Neuronal stem cell (in vitro differentiated cells): Measurements from ENCODE around the gene ARHGEF25.

Source experiments
- DNase-seq: peaks from one replicate; pipeline ENCODE4 v3.0.0-alpha.2; 2013; ENCODE audit warnings: low spot score
- H2AFZ ChIP-seq: one replicate; pipeline ENCODE4 v1.6.1; 2013; ENCODE audit warnings: mild to moderate bottlenecking, low read length, inconsistent platforms
- H2AK5ac ChIP-seq: 2 replicates; pipeline ENCODE4 v1.6.1; 2013; ENCODE audit warnings: low read depth, mild to moderate bottlenecking, inconsistent platforms, low read length, moderate library complexity, mixed read lengths
- H2BK120ac ChIP-seq: 2 replicates; pipeline ENCODE4 v1.6.1; 2013; ENCODE audit warnings: low read depth, mild to moderate bottlenecking, inconsistent platforms, low read length, moderate library complexity, mixed read lengths
- H2BK12ac ChIP-seq: one replicate; pipeline ENCODE4 v1.6.1; 2013; ENCODE audit warnings: low read length, inconsistent platforms
- H2BK15ac ChIP-seq: 2 replicates; pipeline ENCODE4 v1.6.1; 2013; ENCODE audit warnings: mild to moderate bottlenecking, low read length, inconsistent platforms, mixed read lengths
- H2BK5ac ChIP-seq: one replicate; pipeline ENCODE4 v1.6.1; 2013; ENCODE audit warnings: inconsistent platforms, mild to moderate bottlenecking, low read length, moderate library complexity
- H3K14ac ChIP-seq: one replicate; pipeline ENCODE4 v1.6.1; 2013; ENCODE audit warnings: low read length, inconsistent platforms
- H3K18ac ChIP-seq: 2 replicates; pipeline ENCODE4 v1.6.1; 2013; ENCODE audit warnings: low read length, inconsistent platforms
- H3K23ac ChIP-seq: 2 replicates; pipeline ENCODE4 v1.6.1; 2013; ENCODE audit warnings: low read depth, mild to moderate bottlenecking, mixed read lengths, low read length, inconsistent platforms; ENCODE audit not compliant: poor library complexity
- H3K27ac ChIP-seq: replicated peaks from 3 replicates; pipeline ENCODE4 v1.5.1; 2013; ENCODE audit warnings: low read length, inconsistent platforms
- H3K27me3 ChIP-seq, 3 experiments: 2 replicates each; pipeline ENCODE4 v1.6.1; 2013; ENCODE audit warnings: low read length in 3 of 3, mild to moderate bottlenecking in 2 of 3, inconsistent platforms in 1 of 3, low read depth in 1 of 3, mixed read lengths in 1 of 3, moderate library complexity in 1 of 3; ENCODE audit not compliant: control insufficient read depth in 3 of 3, insufficient read depth in 3 of 3
- H3K36me3 ChIP-seq, 2 donors: replicated peaks in 1 of 2; 2 replicates each; pipeline ENCODE4 v1.6.1; 2013; ENCODE audit warnings: low read length in 2 of 2; ENCODE audit not compliant: control insufficient read depth in 2 of 2, insufficient read depth in 2 of 2
- H3K4ac ChIP-seq: 2 replicates; pipeline ENCODE4 v1.6.1; 2013; ENCODE audit warnings: inconsistent platforms, mild to moderate bottlenecking, low read length, moderate library complexity
- H3K4me1 ChIP-seq, 2 donors: 1 replicate in 1 of 2; 2 replicates in 1 of 2; pipeline ENCODE4 v1.6.1; 2013; ENCODE audit warnings: low read length in 2 of 2, low read depth in 1 of 2; ENCODE audit not compliant: control insufficient read depth in 2 of 2, insufficient read depth in 1 of 2
- H3K4me2 ChIP-seq: one replicate; pipeline ENCODE4 v1.6.1; 2013; ENCODE audit warnings: mild to moderate bottlenecking, low read length, inconsistent platforms; ENCODE audit not compliant: insufficient read depth, poor library complexity, severe bottlenecking
- H3K4me3 ChIP-seq, 2 donors: 2 replicates each; pipeline ENCODE4 v1.5.1; 2013; ENCODE audit warnings: low read length in 2 of 2, mild to moderate bottlenecking in 2 of 2, inconsistent platforms in 1 of 2, moderate library complexity in 1 of 2
- H3K79me1 ChIP-seq: one replicate; pipeline ENCODE4 v1.6.1; 2013; ENCODE audit warnings: low read depth, mild to moderate bottlenecking, inconsistent platforms, low read length, moderate library complexity
- H3K9ac ChIP-seq: one replicate; pipeline ENCODE4 v1.6.1; 2013; ENCODE audit warnings: mild to moderate bottlenecking, low read depth, low read length, inconsistent platforms; ENCODE audit not compliant: poor library complexity
- H3K9me3 ChIP-seq, 2 donors: replicated peaks in 1 of 2; 2 replicates each; pipeline versions ENCODE3 to v1.6.1; 2013; ENCODE audit warnings: low read length in 2 of 2, mild to moderate bottlenecking in 2 of 2, inconsistent platforms in 1 of 2, low read depth in 1 of 2, mixed read lengths in 1 of 2, moderate library complexity in 1 of 2; ENCODE audit not compliant: control insufficient read depth in 2 of 2, insufficient read depth in 1 of 2
- H4K8ac ChIP-seq: one replicate; pipeline ENCODE4 v1.6.1; 2013; ENCODE audit warnings: low read depth, mild to moderate bottlenecking, inconsistent platforms, low read length, moderate library complexity
- H4K91ac ChIP-seq: one replicate; pipeline ENCODE4 v1.6.1; 2013; ENCODE audit warnings: low read length, low read depth, mild to moderate bottlenecking, inconsistent platforms; ENCODE audit not compliant: poor library complexity
- WGBS, 2 donors: extraction: QIAGEN DNeasy Blood & Tissue Kit; methylation state at CpG; one replicate each; pipeline ENCODE4 v1.1.7; 2013; ENCODE audit warnings: missing lambda C conversion rate in 2 of 2, mixed read lengths in 1 of 2; ENCODE audit not compliant: insufficient read length in 2 of 2, insufficient replicate concordance in 1 of 2; ENCODE audit errors: extremely low coverage in 2 of 2; 5-methylcytosine and 5-hydroxymethylcytosine counted together

The ARHGEF25 gene

DNA sequence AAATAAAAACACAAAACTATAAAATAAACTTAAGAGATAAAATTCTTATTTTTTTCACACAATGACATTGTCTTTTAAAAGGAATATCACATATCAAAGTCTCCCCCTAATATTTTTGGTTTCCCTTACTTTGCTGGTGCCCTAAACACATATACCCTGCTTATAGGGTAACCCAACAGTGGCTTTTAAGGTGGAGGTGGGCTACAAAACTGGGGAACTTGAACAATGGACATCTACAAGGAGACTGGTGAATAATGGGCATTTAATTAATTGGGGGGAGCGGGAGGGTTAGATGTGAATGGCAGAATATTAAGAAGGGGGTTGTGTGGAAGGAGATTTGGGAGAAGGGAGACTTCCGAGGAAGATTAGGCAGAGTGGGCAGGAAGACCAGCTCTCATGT lies 12.2 kb downstream of the ARHGEF25 start:
- Histone ChIP-seq H3K36me3 (peaks cover 0 to 38% of the 10 kb centered on the region in 2 donors), H2BK15ac (no peak overlapping the region), H3K4me1 (peaks cover 1 to 13% of the 10 kb centered on the region in 2 donors), H2AFZ (no peak overlapping the region), H3K23ac (no peak overlapping the region), H2BK5ac (no peak overlapping the region), H3K18ac (no peak overlapping the region), H3K14ac (no peak overlapping the region), H3K4me2 (no peak overlapping the region), H2BK120ac (no peak overlapping the region), H3K27me3 (peaks cover 0 to 97% (median 51%) of the 10 kb centered on the region in 3 experiments), H4K91ac (no peak overlapping the region), H4K8ac (no peak overlapping the region), H3K4ac (no peak overlapping the region), H3K9ac (no peak overlapping the region), H2BK12ac (no peak overlapping the region), H3K79me1 (peaks cover 1% of the 10 kb centered on the region), H3K4me3 (no peak overlapping the region), H2AK5ac (no peak overlapping the region), H3K27ac (no peak overlapping the region), H3K9me3 (no peaks in the 10 kb centered on the region)
- WGBS, 2 donors, result 100% methylated on average over 2 of the region's 2 CpGs; no CpG with 5 or more reads in 1 of the 2 donors
- DNase-seq, result no peak

- Histone ChIP-seq H3K23ac (no peak overlapping the region), H3K4me2 (no peak overlapping the region), H3K14ac (no peak overlapping the region), H4K8ac (no peak overlapping the region), H3K4me3 (no peak overlapping the region), H2AFZ (no peak overlapping the region), H4K91ac (no peak overlapping the region), H3K18ac (no peak overlapping the region), H3K9me3 (peaks cover 0 to 2% of the 10 kb centered on the region in 2 donors), H3K79me1 (peaks cover 1% of the 10 kb centered on the region), H3K4ac (no peak overlapping the region), H3K27ac (no peak overlapping the region), H2BK120ac (no peak overlapping the region), H3K27me3 (peaks cover 0 to 97% (median 54%) of the 10 kb centered on the region in 3 experiments), H3K36me3 (peaks cover 0 to 43% of the 10 kb centered on the region in 2 donors), H2AK5ac (no peak overlapping the region), H2BK15ac (no peak overlapping the region), H3K9ac (no peak overlapping the region), H3K4me1 (peaks cover 1 to 13% of the 10 kb centered on the region in 2 donors), H2BK12ac (no peak overlapping the region), H2BK5ac (no peak overlapping the region)
- no peak for DNase-seq
- WGBS, 2 donors, result no CpG with 5 or more reads among the region's 5 CpGs
These were observed 12.7 kb downstream of the ARHGEF25 start for GRCh38 chr12:57623811-57624390.

- H3K18ac ChIP-seq, result peak overlapping the region; percentile 39
- H4K8ac ChIP-seq, result no peak overlapping the region
- no peak overlapping the region for H2BK15ac ChIP-seq
- no peak overlapping the region for H3K4me2 ChIP-seq
- peaks cover 0 to 3% of the 10 kb centered on the region in 2 donors for H3K9me3 ChIP-seq
- no CpG with 5 or more reads among the region's 8 CpGs for WGBS, 2 donors
- no peak overlapping the region for H3K23ac ChIP-seq
- DNase-seq, result no peak
- H3K4me3 ChIP-seq, result no peak overlapping the region
- no peak overlapping the region for H4K91ac ChIP-seq
- no peak overlapping the region for H3K4ac ChIP-seq
- peaks cover 1% of the 10 kb centered on the region for H3K79me1 ChIP-seq
- H3K9ac ChIP-seq, result no peak overlapping the region
- no peak overlapping the region for H3K14ac ChIP-seq
- H3K4me1 ChIP-seq, result peaks cover 1 to 13% of the 10 kb centered on the region in 2 donors
- no peak overlapping the region for H2BK12ac ChIP-seq
- peak overlapping the region; percentile 16 for H2AK5ac ChIP-seq
- H3K36me3 ChIP-seq, result peaks cover 0 to 50% of the 10 kb centered on the region in 2 donors
- no peak overlapping the region for H2AFZ ChIP-seq
- H3K27ac ChIP-seq, result no peak overlapping the region
- H2BK120ac ChIP-seq, result no peak overlapping the region
- H2BK5ac ChIP-seq, result no peak overlapping the region
- peaks cover 0 to 96% (median 53%) of the 10 kb centered on the region in 3 experiments for H3K27me3 ChIP-seq
These were observed 13.4 kb downstream of the ARHGEF25 start for GRCh38 chr12:57624441-57625220.
